SK-N-SH (cell line): ENCODE measurements around the gene AHNAK.

Experiments used
- CTCF ChIP-seq: fragments of 200-600 bp; sonication (generic); IDR thresholded peaks from 2 replicates; pipeline ENCODE4 v1.6.1; 2017; ENCODE audit warnings: antibody characterized with exemption, mild to moderate bottlenecking, moderate library complexity
- EZH2phosphoT487 ChIP-seq: fragments of 200-600 bp; sonication (generic); IDR thresholded peaks from 2 replicates; pipeline ENCODE4 v1.6.1; 2017; ENCODE audit warnings: low read depth, mixed run types, mild to moderate bottlenecking, antibody characterized with exemption, moderate library complexity, borderline replicate concordance
- FOXJ3 ChIP-seq: sonication (generic); formaldehyde crosslinking; IDR thresholded peaks from 2 replicates; pipeline ENCODE4 v1.5.1; 2020; ENCODE audit warnings: mild to moderate bottlenecking, missing genetic modification reagents
- MAX ChIP-seq: IDR thresholded peaks from 2 replicates; pipeline ENCODE4 v1.4.0; 2012; ENCODE audit warnings: low read depth
- RAD21 ChIP-seq: IDR thresholded peaks from 2 replicates; pipeline ENCODE4 v1.6.1; 2012; ENCODE audit warnings: mild to moderate bottlenecking, low read length
- TCF12 ChIP-seq: IDR thresholded peaks from 2 replicates; pipeline ENCODE4 v1.4.0; 2012
- TEAD4 ChIP-seq: IDR thresholded peaks from 2 replicates; pipeline ENCODE4 v1.4.0; 2012; ENCODE audit warnings: mild to moderate bottlenecking, borderline replicate concordance; ENCODE audit not compliant: insufficient read depth
- YY1 ChIP-seq: IDR thresholded peaks from 2 replicates; pipeline ENCODE4 v1.4.0; 2012; ENCODE audit warnings: low read depth, mild to moderate bottlenecking

- TF ChIP-seq TEAD4: no peak
- TF ChIP-seq EZH2phosphoT487: no peak
- TF ChIP-seq YY1: no peak
- TF ChIP-seq RAD21: no peak
- no peak for TF ChIP-seq FOXJ3
- TF ChIP-seq MAX: 0 out of 2 replicates have a peak, but pooled peaks have one; percentile 28
- 0 out of 2 replicates have a peak, but pooled peaks have one; percentile 42 for TF ChIP-seq TCF12
- TF ChIP-seq CTCF: no peak
Measured at GRCh38 chr11:62444236-62444833, 102.3 kb downstream of the AHNAK start.
